Neural crest cell (in vitro differentiated cells): ENCODE measurements around the gene ASB7. TPM values are rescaled to one million over a fixed set of nuclear protein-coding genes. Genes with fewer than 3 reads are reported as not detected.

Source experiments
- DNase-seq: peaks from one replicate; pipeline ENCODE4 v3.0.0; 2021; ENCODE audit warnings: low read depth, mixed read lengths, low spot score
- H3K27ac Mint-ChIP-seq: one replicate; pipeline ENCODE4 v1.8.0; 2021; ENCODE audit warnings: mild to moderate bottlenecking, mixed read lengths; ENCODE audit not compliant: unreplicated experiment
- H3K27me3 Mint-ChIP-seq: 2 replicates; pipeline ENCODE4 v1.8.0; 2021; ENCODE audit warnings: low read depth, mild to moderate bottlenecking, mixed read lengths
- H3K36me3 Mint-ChIP-seq: 2 replicates; pipeline ENCODE4 v1.8.0; 2021; ENCODE audit warnings: low read depth, mild to moderate bottlenecking, mixed read lengths
- H3K4me1 Mint-ChIP-seq: 2 replicates; pipeline ENCODE4 v1.8.0; 2021; ENCODE audit warnings: mixed read lengths
- H3K4me3 Mint-ChIP-seq: one replicate; pipeline ENCODE4 v1.8.0; 2021; ENCODE audit warnings: mild to moderate bottlenecking, mixed read lengths
- H3K9me3 Mint-ChIP-seq: 2 replicates; pipeline ENCODE4 v1.8.0; 2021; ENCODE audit warnings: mixed read lengths
- total RNA-seq: library from RNA; stranded (reverse); gene quantifications from 2 replicates; pipeline ENCODE4 v1.2.1, GENCODE V29; 2021
- TF ChIP-seq, protein P1 (sequence below): fragments of 200-600 bp; sonication (generic); conservative IDR thresholded peaks from 2 replicates; pipeline ENCODE4 v1.5.0; 2021; ENCODE audit warnings: antibody characterized with exemption, mild to moderate bottlenecking

The ASB7 gene
- total RNA-seq, 1 donor from 2014 or later: 14.4 TPM

DNA sequence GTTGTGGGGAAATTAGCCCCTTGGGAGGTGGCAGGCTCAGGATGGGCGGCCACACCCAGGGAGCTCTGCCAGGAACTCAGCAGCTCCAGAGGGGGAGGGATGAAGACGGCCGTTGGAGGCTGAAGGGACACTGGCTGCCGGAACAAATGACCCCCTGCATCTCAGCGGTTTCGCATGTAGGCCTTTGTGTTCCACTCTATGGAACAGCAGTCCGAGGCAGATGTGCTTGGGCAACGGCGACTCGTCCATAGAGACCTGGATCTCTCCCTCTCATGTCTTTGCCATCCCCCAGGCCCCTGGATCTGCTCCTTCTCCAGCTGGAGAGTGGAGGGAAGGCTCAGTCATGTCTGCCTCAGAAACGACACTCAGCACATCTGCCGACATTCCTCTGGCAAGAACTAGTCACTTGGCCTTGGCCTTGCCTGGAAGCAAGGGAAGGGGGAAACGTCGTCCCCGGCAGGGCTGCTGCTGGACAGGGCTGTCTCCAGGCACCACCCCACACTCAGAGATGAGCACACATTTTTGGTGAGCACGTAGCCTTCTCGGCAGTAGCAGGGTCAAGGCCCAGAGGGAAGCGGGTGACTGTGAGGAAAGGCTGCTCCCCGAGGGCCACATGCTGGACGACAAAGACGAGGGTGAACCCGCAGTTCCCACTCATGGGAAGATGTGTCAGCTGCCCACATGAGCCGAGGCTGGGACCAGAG is 83.8 kb downstream of the ASB7 start:
- TF ChIP-seq, protein P1, sequence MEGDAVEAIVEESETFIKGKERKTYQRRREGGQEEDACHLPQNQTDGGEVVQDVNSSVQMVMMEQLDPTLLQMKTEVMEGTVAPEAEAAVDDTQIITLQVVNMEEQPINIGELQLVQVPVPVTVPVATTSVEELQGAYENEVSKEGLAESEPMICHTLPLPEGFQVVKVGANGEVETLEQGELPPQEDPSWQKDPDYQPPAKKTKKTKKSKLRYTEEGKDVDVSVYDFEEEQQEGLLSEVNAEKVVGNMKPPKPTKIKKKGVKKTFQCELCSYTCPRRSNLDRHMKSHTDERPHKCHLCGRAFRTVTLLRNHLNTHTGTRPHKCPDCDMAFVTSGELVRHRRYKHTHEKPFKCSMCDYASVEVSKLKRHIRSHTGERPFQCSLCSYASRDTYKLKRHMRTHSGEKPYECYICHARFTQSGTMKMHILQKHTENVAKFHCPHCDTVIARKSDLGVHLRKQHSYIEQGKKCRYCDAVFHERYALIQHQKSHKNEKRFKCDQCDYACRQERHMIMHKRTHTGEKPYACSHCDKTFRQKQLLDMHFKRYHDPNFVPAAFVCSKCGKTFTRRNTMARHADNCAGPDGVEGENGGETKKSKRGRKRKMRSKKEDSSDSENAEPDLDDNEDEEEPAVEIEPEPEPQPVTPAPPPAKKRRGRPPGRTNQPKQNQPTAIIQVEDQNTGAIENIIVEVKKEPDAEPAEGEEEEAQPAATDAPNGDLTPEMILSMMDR: no peak
- Mint-ChIP-seq H3K36me3 (peaks cover 3% of the 10 kb centered on the region), H3K9me3 (peaks cover 4% of the 10 kb centered on the region), H3K27me3 (no peaks in the 10 kb centered on the region), H3K27ac (no peak overlapping the region), H3K4me1 (no peaks in the 10 kb centered on the region), H3K4me3 (no peak overlapping the region)
- no peak for DNase-seq

DNA sequence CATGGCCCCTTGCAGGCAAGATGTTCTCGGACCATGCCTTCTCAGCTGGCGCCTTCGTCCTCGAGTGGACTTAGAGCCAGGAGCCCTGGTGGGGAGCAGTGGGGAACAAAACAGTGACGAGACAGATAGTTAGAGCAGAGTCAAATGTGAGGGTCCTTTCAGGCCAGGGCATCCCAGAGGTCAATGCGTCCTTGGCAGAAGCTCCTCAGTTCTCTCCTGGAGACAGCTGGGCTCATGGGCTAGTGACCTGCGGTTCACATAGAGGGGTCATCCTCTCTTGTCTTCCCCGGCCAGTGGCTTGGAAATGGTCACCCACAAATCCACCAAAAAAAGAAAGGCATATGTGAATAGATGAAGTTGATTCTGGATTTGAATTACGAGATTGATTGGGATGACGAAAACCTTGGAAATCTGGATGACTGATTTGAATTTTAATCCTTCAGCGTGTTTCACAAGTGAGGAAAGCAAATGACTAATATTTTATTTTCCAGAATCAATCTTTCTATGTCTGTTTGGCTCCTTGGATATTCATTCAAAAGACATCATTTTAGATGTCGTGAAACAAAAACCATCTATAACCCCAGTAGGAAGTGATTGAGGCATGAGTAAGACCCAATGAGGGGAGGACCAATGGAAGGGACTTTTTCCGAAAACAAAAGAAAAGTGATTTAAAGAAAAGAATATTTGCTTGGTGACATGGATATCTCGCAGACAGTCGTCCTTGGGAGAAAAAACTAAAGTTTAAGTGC is 84.5 kb downstream of the ASB7 start:
- Mint-ChIP-seq H3K27me3 (no peaks in the 10 kb centered on the region), H3K36me3 (peaks cover under 1% of the 10 kb centered on the region), H3K4me3 (no peak overlapping the region), H3K27ac (no peak overlapping the region), H3K9me3 (peaks cover 2% of the 10 kb centered on the region), H3K4me1 (no peaks in the 10 kb centered on the region)
- TF ChIP-seq, protein P1: no peak
- no peak for DNase-seq

DNA sequence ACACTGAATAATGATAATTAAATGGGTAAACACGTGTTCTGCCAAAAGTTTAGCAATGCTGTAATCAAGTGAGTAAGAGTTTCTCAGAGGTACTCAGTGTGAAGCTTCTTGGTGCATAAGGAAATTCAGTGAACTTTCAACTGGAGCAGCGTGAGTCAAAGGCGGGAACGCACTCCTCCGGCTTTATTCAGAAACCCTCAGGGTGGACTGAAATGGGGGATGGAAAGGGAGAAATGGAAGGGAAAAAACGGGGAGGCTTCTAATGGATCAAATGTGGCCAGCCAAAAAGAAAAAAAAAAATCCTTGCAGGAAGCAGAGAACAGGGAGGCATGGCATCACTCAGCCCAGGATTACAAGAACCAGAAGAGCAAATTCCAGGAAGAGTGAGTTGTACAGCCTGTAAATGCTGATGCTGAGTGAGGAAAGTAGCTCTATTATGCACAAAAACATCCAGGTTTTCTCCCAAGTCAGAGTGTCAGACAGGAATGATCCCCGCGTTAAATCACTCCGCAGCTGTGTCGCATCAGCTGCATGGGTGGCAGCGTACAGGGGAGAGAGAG is 85.3 kb downstream of the ASB7 start:
- Mint-ChIP-seq H3K4me1 (no peaks in the 10 kb centered on the region), H3K27me3 (no peaks in the 10 kb centered on the region), H3K4me3 (no peak overlapping the region), H3K9me3 (no peaks in the 10 kb centered on the region), H3K27ac (no peak overlapping the region), H3K36me3 (no peaks in the 10 kb centered on the region)
- TF ChIP-seq, protein P1: no peak
- no peak for DNase-seq

DNA sequence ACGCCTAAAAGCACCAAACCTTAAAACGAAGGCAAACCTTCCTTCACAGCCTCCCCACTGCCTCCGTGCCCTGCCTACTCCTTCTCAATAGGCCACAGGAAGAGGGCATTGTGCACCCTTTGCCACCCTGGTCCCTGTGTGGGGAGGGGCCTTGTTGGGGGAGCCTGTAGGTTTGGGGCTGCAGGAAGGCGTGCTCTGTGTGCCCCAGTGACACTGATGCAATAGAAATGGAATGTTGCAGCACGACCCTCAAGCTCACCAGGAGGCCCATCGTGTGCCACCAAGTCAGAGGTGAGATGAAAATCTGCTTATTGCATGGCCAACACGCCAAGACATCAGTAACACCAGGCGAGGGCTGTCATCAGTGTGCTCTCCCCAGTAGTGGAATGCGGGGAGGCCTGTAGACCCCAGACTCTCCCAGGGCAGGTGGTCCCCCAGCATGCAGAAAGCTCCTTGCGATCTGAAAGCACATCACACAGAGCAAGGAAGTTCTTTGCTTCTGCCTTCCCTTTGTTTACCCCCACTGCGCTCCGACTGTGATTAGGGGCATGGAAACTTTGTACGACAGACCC is 86.2 kb downstream of the ASB7 start:
- no peak for DNase-seq
- Mint-ChIP-seq H3K27ac (no peak overlapping the region), H3K4me1 (no peaks in the 10 kb centered on the region), H3K36me3 (no peaks in the 10 kb centered on the region), H3K9me3 (no peaks in the 10 kb centered on the region), H3K27me3 (no peaks in the 10 kb centered on the region), H3K4me3 (no peak overlapping the region)
- TF ChIP-seq, protein P1: no peak

DNA sequence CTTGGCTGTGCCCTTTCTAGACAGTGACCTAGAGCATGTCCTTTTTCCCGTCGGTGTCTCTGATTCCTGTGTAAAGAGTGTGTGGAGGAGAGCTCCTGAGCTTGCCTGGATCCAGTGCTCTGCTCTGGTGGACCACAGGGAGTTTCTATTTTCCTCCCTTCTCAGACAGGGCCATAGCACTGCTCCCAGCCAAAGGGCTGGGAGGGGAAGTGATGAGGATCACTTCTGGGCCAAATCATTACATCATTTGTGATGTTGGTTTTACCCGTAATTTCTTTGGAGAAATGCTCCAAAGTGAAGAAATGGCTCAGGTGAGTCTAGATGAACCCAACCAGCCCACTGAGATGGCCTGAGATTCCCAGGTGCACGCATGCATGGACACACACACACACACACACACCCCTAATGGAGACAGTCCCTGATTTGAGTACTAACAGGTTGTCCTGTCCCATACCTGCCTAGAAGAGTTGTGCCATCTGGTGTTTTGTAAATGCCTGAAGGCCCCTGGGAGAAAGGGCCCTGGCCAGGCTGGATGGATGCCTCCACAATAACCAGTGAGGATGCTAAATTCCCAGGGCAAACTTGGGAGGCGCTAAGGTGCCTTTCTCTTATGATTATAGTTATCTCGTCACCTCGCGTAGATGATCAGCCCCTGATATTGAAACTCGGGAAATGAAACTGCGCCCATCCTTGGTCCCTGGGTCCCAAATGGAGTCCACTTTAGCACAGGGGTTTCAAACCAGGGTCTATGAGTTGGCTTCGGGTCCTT is 86.9 kb downstream of the ASB7 start:
- Mint-ChIP-seq H3K27ac (no peak overlapping the region), H3K27me3 (no peaks in the 10 kb centered on the region)

More for the DNA sequence above, 86.9 kb downstream of the ASB7 start:
- no peaks in the 10 kb centered on the region for H3K36me3 Mint-ChIP-seq
- no peak overlapping the region for H3K4me3 Mint-ChIP-seq
- DNase-seq: no peak
- H3K9me3 Mint-ChIP-seq: no peaks in the 10 kb centered on the region
- TF ChIP-seq, protein P1: no peak
- H3K4me1 Mint-ChIP-seq: no peaks in the 10 kb centered on the region
